ENCODE measurements around the gene SPATS2. TPM values are rescaled to one million over a fixed set of nuclear protein-coding genes. Genes with fewer than 3 reads are reported as not detected.

The SPATS2 gene
- total RNA-seq, 1 experiment from 2014 or later, result 56.3 TPM

DNA sequence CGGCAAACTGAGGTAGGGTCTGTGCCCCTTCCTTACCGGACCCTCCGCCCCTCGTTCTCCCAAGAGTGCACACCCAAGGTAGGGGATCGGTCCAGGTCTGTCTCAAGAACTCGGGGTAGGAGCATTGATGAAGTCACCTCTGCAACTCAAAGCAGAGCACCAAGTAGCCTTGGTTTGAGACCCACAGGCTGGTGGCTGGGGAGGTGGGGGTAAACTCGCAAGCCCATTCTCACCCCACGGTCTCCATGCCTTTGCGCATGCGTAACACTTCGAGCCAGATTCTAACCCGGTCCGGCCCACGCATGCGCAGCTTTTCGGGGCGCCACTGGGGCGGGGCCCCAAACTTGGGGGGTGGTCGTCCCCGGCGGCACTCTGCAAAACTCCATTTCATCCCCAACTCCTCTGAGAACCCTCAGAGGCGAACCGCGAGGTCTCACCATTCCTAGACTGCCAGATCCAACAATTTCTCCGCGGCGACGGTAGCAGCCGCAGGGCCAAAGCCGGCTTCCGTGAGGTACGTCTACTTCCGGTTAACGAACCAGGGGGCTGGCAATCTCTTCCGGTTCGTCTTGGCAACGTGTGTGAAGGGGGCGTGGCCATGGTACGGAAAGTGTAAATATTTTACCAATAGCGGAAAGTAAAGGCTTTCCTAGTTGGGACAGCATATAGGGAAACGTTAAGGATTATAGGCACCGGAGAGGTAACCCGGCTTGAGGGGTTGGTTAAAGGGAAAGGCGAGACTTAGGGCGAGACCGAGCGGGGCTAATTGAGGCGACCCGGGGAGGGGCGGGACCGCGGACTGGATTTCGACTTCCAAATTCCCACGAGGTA, 200.6 kb downstream of the SPATS2 start, which contains the start of gene MCRS1:
Gene MCRS1, minus strand, starts transcription at position 532 of the 831 bp plus-strand sequence. CDS start 1,411 bp downstream, outside the sequence.
- CTCF ChIA-PET, result no interaction called here
- BruUV-seq (replicated peaks), result TSS peak; percentile 88
- ATAC-seq (peak; percentile 95), DNase-seq (ENCODE audit: low read depth, low spot score) (peak; percentile 79)
- in situ Hi-C loops (cut with HindIII; ENCODE audit: low pct_unique_long_range_greater_than_20kb, low sequenced_read_pairs), result no loop called here
- H3K9me3 ChIP-seq (ENCODE audit: control insufficient read depth, insufficient read depth, low read depth, low read length), result no peaks in the 10 kb centered on the region
- H3K27me3 ChIP-seq (ENCODE audit: control insufficient read depth, insufficient read depth, low read length), result no peaks in the 10 kb centered on the region
- peaks cover 3% of the 10 kb centered on the region; the same call in 1 of the 2 replicates for H3K36me3 ChIP-seq (ENCODE audit: control insufficient read depth, insufficient read depth, low read length)
- peak within 1 kb of the TSS; percentile 96 for H3K27ac ChIP-seq (ENCODE audit: low read length)
- TF ChIP-seq SIN3A (IDR thresholded peaks at IDR 0.05; ENCODE audit: borderline replicate concordance, insufficient read depth, low read depth, low read length) (peak; percentile 81), CTCF (IDR thresholded peaks at IDR 0.05) (no peak), REST (IDR thresholded peaks at IDR 0.05; ENCODE audit: insufficient read depth in 1 of 2, low read depth in 2 of 2, low read length in 1 of 2) (peak in 1 of 2 experiments; percentile 10; a peak in 1 of 4 replicates), POLR2AphosphoS5 (IDR thresholded peaks at IDR 0.05; ENCODE audit: low read depth, low read length) (peak; percentile 98), TCF7L2 (IDR thresholded peaks at IDR 0.05; ENCODE audit: low read depth, low read length) (no peak)
- POLR2A ChIA-PET, result interaction anchor here (0.6 kb wide), 1 partner anchor 11 kb away, joined by 3 read pairs; no protein-coding TSS in a partner anchor
- intact Hi-C loops (cut with micrococcal nuclease; ENCODE audit: unreplicated experiment), result no loop called here
- H3K4me3 ChIP-seq (ENCODE audit: low read depth in 2 of 2, low read length in 2 of 2), result peak within 1 kb of the TSS; percentile 64 to 85
- peaks cover 12% of the 10 kb centered on the region for H3K4me1 ChIP-seq (ENCODE audit: control insufficient read depth, insufficient read depth, low read length)

- Histone ChIP-seq H3K4me1 (ENCODE audit: control insufficient read depth, insufficient read depth, low read length) (peaks cover 12% of the 10 kb centered on the region), H3K4me3 (ENCODE audit: low read depth in 2 of 2, low read length in 2 of 2) (peak overlapping the region; percentile 64 to 85), H3K36me3 (ENCODE audit: control insufficient read depth, insufficient read depth, low read length) (peaks cover 3% of the 10 kb centered on the region; the same call in 1 of the 2 replicates), H3K27me3 (ENCODE audit: control insufficient read depth, insufficient read depth, low read length) (no peaks in the 10 kb centered on the region), H3K9me3 (ENCODE audit: control insufficient read depth, insufficient read depth, low read depth, low read length) (no peaks in the 10 kb centered on the region), H3K27ac (ENCODE audit: low read length) (peak overlapping the region; percentile 96)
- peak; percentile 58 for ATAC-seq
- in situ Hi-C loops (cut with HindIII; ENCODE audit: low pct_unique_long_range_greater_than_20kb, low sequenced_read_pairs) (no loop called here), intact Hi-C loops (cut with micrococcal nuclease; ENCODE audit: unreplicated experiment) (no loop called here)
- ChIA-PET POLR2A (interaction anchor here (0.6 kb wide), 1 partner anchor 31 kb away, joined by 6 read pairs; no protein-coding TSS in a partner anchor), CTCF (interaction anchor here (0.6 kb wide), 1 partner anchor 13 kb away, joined by 6 read pairs; no protein-coding TSS in a partner anchor)
- no peak for DNase-seq (ENCODE audit: low read depth, low spot score)
- no peak for TF ChIP-seq SIN3A (IDR thresholded peaks at IDR 0.05; ENCODE audit: borderline replicate concordance, insufficient read depth, low read depth, low read length)
- no peak for TF ChIP-seq POLR2AphosphoS5 (IDR thresholded peaks at IDR 0.05; ENCODE audit: low read depth, low read length)
- TF ChIP-seq TCF7L2 (IDR thresholded peaks at IDR 0.05; ENCODE audit: low read depth, low read length), result no peak
- no peak for TF ChIP-seq REST (IDR thresholded peaks at IDR 0.05; ENCODE audit: insufficient read depth in 1 of 2, low read depth in 2 of 2, low read length in 1 of 2)
- no peak for TF ChIP-seq CTCF (IDR thresholded peaks at IDR 0.05)
- no TSS peak for BruUV-seq (replicated peaks)
Observed at GRCh38 chr12:49568442-49569162, 201.3 kb downstream of the SPATS2 start.

Data from Panc1 (cell line).